ENCODE data around the gene DNAJB4.

DNA sequence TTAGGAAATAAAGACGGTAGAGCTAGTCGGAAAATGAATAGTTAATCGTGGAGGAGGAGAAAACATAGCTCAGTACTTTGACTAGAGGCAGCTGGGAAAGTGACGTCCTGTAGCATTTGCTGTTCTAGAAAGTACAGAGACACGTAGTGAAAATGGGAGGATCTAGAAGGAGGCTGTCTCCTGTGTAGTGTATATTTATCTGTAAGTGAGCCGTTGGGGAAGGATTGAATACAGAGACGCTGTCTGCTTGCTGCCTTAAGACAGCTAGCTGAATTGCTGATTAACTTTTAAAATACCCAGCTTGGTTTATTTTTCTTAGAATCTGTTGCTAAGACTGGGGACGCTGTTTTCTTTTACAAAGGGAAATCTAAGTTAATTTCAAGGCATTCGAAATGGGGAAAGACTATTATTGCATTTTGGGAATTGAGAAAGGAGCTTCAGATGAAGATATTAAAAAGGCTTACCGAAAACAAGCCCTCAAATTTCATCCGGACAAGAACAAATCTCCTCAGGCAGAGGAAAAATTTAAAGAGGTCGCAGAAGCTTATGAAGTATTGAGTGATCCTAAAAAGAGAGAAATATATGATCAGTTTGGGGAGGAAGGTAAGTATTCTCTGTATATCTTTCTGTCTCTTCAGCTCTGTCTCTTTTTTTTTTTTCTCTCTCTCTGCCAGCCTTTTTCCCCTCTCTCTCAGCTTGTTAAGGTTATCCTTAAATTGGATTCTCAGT lies at the start of gene DNAJB4:
- peak; percentile 75 for TF ChIP-seq POLR2AphosphoS5 (IDR thresholded peaks at IDR 0.05; ENCODE audit: borderline replicate concordance, low read depth, low read length)
- TF ChIP-seq FOXP2 (optimal IDR thresholded peaks at IDR 0.05; ENCODE audit: control extremely low read depth, extremely low read length, insufficient read depth), result no peak
- TF ChIP-seq EZH2 (IDR thresholded peaks at IDR 0.05), result no peak
